ENCODE measurements around the gene SLC22A8.

- TF ChIP-seq EZH2phosphoT487 (IDR thresholded peaks at IDR 0.05; ENCODE audit: insufficient read depth, low read depth) (no peak), EZH2 (IDR thresholded peaks at IDR 0.05; ENCODE audit: insufficient read depth, poor library complexity, severe bottlenecking) (no peak)
Observed at GRCh38 chr11:62985041-62985750, 30.4 kb downstream of the SLC22A8 start.

Measured in GM23248 (cell line).